NB4 (cell line): ENCODE data around the gene SLC25A24.

Experiments used
- CTCF ChIP-seq: IDR thresholded peaks from one replicate; pipeline ENCODE4 v1.5.1; 2012; ENCODE audit warnings: low read depth, low read length
- MYC ChIP-seq: IDR thresholded peaks from 2 replicates; pipeline ENCODE4 v1.6.1; 2011; ENCODE audit warnings: low read depth, low read length
- POLR2A ChIP-seq: IDR thresholded peaks from 2 replicates; pipeline ENCODE4 v1.6.1; 2011; ENCODE audit warnings: mild to moderate bottlenecking; ENCODE audit not compliant: insufficient read length; ENCODE audit errors: extremely low read depth

DNA sequence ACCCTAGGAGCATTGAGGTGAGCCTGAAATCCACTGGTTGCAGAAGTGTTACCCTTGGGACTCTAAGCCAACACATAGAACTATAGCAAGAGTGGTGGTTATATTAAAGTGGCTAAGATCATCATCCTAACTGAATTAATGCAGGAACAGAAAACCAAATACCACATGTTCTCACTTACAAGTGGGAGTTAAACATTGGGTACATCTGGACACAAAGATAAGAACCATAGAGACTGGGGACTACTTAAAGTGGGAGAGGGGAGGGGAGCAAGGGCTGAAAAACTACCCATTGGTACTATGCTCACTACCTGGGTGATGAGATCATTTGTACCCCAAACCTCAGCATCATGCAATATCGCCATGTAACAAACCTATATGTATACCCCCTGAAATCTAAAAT, 100.0 kb downstream of the SLC25A24 start:
- TF ChIP-seq CTCF (no peak), POLR2A (no peak), MYC (no peak)
